H1 (cell line): ENCODE measurements around the gene CEACAM7. TPM values are rescaled to one million over a fixed set of nuclear protein-coding genes. Genes with fewer than 3 reads are reported as not detected.

Source experiments
- ATF2 ChIP-seq: IDR thresholded peaks from 2 replicates; pipeline ENCODE4 v1.6.1; 2012; ENCODE audit warnings: low read length, inconsistent platforms
- FOSL1 ChIP-seq: IDR thresholded peaks from 2 replicates; pipeline ENCODE4 v1.6.1; 2011; ENCODE audit warnings: mild to moderate bottlenecking, low read depth, low read length, moderate library complexity; ENCODE audit not compliant: insufficient read depth
- GTF2F1 ChIP-seq: IDR thresholded peaks from 2 replicates; pipeline ENCODE4 v1.6.1; 2012; ENCODE audit warnings: low read depth, low read length, improper control_type of control experiment, borderline replicate concordance
- NRF1 ChIP-seq: IDR thresholded peaks from 2 replicates; pipeline ENCODE4 v1.6.1; 2011; ENCODE audit warnings: mild to moderate bottlenecking, low read depth, low read length, improper control_type of control experiment
- POLR2AphosphoS5 ChIP-seq: IDR thresholded peaks from 2 replicates; pipeline ENCODE4 v1.6.1; 2011; ENCODE audit warnings: low read depth, low read length
- TAF7 ChIP-seq: optimal IDR thresholded peaks from 2 replicates; pipeline ENCODE3; 2011; ENCODE audit warnings: low read depth, mild to moderate bottlenecking, inconsistent platforms, low read length, moderate library complexity, borderline replicate concordance
- USF2 ChIP-seq: IDR thresholded peaks from 2 replicates; pipeline ENCODE4 v1.6.1; 2011; ENCODE audit warnings: low read length, improper control_type of control experiment
- polyA plus RNA-seq, 7 experiments: library from polyadenylated mRNA; depleted of rRNA in 3 of 7; stranded (reverse) in 5 of 7; unstranded in 2 of 7; fragments of >200 nt in 5 of 7; fragments of 200-250 nt in 2 of 7; gene quantifications; 1 replicate in 5 of 7; 2 replicates in 1 of 7; 4 replicates in 1 of 7; pipeline versions ENCODE4 v1.2.1 to v1.2.3, GENCODE V29; 2011 to 2013; ENCODE audit warnings: missing spikeins in 2 of 7, mixed read lengths in 2 of 7
- total RNA-seq: library from RNA; stranded (reverse); fragmentation: NEBNext Ultra II Directional; extraction: Animal tissue kit (Norgen Biotek cat#: 25700); gene quantifications from 2 replicates; pipeline ENCODE4 v1.2.1, GENCODE V29; 2021
- TF ChIP-seq, protein P1 (sequence below), 3 experiments: IDR thresholded peaks; 1 replicate in 2 of 3; 2 replicates in 1 of 3; pipeline versions ENCODE4 v1.5.1 to v1.6.1; 2011; ENCODE audit warnings: low read length in 3 of 3, mild to moderate bottlenecking in 3 of 3, inconsistent platforms in 2 of 3, low read depth in 1 of 3, moderate library complexity in 1 of 3; ENCODE audit not compliant: insufficient read depth in 1 of 3; ENCODE audit errors: control extremely low read depth in 1 of 3

The CEACAM7 gene
- total and polyA plus RNA-seq, 2 of the 8 experiments (the other 6 are each of a cell fraction or from before 2014, with no cell fraction given) = not detected

- TF ChIP-seq GTF2F1 (no peak), ATF2 (no peak), POLR2AphosphoS5 (no peak), NRF1 (no peak), USF2 (no peak), FOSL1 (no peak), TAF7 (no peak)
- TF ChIP-seq, protein P1, sequence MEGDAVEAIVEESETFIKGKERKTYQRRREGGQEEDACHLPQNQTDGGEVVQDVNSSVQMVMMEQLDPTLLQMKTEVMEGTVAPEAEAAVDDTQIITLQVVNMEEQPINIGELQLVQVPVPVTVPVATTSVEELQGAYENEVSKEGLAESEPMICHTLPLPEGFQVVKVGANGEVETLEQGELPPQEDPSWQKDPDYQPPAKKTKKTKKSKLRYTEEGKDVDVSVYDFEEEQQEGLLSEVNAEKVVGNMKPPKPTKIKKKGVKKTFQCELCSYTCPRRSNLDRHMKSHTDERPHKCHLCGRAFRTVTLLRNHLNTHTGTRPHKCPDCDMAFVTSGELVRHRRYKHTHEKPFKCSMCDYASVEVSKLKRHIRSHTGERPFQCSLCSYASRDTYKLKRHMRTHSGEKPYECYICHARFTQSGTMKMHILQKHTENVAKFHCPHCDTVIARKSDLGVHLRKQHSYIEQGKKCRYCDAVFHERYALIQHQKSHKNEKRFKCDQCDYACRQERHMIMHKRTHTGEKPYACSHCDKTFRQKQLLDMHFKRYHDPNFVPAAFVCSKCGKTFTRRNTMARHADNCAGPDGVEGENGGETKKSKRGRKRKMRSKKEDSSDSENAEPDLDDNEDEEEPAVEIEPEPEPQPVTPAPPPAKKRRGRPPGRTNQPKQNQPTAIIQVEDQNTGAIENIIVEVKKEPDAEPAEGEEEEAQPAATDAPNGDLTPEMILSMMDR (IDR thresholded peaks at IDR 0.05; ENCODE audit: control extremely low read depth in 1 of 3, insufficient read depth in 1 of 3, low read depth in 1 of 3, low read length in 3 of 3) = no peak
Measured at GRCh38 chr19:41697198-41697855, 9.3 kb upstream of the CEACAM7 start (continued).
